GM18870 (cell line): Measurements from ENCODE around the gene GATAD2B.
"Not testable (repeated sequence)": the region's sequence is repeated elsewhere in the genome, so short reads cannot be mapped to it uniquely, and the experiment has no call there.

ENCODE experiments used
- ATAC-seq: cut with Tn5 transposase; IDR thresholded peaks from one replicate; pipeline ENCODE4 v1.9.1; 2021; ENCODE audit warnings: moderate library complexity; ENCODE audit not compliant: unreplicated experiment

The GATAD2B gene

DNA sequence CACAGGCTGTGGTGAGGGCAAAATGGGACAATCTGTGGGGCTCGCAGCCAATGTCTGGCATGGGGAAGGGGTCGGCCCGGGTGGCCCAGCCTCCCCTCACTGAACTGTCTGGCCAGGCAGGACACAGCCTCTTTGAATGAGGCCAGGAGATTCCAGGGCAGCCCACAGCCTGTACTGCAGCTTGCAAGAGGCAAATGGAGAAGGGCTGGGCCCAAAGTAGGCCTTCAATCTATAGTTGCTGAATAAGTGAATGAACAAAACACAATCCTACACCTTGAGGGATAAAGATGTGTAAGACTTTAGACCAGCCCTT is 124.3 kb downstream of the GATAD2B start:
- no peak for ATAC-seq

DNA sequence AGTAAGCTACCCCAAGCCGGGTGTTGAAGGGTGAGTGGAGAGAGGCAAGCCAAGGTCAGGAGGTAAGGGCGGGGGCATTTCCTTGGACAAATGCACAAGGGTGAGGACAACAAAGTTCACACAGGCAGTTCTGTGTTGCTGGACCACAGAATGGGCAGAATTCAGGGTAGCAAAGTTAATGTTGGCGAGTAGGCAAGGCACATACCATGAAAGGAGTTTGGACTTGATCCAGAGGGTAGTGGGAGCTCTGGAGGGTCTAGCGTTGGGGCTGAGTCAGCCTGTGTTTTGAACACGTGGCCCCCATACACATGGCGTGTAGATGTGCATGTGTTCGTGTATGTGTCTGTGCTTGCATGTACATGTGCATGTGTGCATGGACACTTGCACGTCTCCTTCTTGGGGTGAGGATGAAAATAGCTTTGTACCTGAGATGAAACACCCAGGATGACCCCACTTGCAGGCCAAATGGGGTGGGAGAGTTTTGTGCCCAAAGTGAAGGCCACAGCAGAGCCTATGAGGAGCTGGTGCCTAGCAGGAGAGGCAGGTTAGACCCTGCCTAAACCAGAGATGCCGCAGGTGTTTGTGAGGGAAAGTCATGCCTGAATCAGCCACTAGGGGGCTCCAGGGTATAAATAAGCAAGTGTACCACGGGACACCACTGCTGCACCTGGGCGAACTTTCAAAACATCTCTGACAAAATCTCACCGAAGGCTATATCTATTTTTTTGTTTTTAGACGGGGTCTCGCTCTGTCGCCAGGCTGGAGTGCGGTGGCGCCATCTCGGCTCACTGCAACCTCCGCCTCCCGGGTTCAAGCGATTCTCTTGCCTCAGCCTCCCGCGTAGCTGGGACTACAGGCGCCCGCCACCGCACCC is 125.7 kb downstream of the GATAD2B start:
- no peak for ATAC-seq

DNA sequence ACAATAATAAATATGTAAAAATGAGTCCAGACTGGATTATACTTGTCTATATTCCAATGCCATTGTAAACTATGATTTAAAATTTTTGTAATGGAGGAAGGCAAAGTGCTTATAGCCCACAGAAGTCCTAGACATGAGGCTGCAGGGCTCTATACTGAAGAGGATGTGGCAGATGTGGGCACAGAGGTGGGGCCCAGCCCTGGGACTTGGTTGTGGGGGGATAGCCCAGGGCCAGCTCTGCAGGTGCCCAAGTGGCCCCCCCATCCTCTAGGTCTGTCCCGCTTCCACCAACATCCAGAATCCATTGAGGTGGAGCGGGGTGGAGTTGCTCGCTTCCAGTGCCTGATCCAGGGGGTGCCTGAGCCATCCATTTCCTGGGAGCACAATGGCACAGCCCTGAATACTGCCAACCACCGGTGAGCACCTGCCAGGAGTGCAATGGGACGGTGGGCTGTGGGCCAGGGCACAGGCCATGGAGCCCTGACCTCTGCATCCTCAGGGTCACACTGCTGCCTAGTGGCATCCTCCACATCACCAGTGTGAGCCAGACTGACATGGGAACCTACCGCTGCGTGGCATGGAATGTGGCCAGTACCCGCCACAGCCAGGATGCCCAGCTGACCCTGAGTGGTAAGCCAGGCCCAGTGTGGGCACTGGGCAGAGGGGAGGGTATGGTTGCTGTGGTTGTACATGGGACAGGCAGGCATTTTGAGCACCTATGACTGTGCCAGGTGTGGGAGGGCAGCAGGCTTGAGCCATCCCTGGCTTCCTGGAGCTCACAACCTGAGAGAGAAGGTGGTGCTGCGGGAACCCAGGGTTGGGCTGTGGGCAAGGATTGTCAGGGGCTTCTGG is 126.6 kb downstream of the GATAD2B start:
- no peak for ATAC-seq

DNA sequence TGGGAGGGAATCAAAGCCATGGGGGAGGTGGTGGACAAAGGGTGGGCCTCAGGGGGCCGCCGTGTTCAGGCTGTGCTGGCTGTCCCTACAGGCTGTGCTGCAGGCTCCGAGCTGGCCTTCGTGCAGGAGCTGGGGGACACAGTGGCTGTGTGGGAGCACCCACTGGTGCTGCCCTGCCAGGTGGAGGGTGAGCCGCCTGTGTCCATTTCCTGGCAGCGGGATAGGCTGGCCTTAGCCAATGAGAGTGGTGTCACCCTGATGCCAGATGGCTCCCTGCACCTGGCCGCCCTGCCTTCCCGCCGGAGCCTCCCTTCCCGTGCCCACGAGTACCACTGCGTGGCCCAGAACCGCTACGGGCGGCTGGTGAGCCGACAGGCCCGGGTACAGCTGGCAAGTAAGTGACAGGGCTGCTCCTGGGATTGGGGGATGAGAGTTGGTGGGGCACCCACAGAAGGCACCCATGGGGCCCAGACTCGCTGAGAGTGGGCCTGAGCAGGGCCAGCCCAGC is 127.4 kb downstream of the GATAD2B start:
- ATAC-seq, result no peak

DNA sequence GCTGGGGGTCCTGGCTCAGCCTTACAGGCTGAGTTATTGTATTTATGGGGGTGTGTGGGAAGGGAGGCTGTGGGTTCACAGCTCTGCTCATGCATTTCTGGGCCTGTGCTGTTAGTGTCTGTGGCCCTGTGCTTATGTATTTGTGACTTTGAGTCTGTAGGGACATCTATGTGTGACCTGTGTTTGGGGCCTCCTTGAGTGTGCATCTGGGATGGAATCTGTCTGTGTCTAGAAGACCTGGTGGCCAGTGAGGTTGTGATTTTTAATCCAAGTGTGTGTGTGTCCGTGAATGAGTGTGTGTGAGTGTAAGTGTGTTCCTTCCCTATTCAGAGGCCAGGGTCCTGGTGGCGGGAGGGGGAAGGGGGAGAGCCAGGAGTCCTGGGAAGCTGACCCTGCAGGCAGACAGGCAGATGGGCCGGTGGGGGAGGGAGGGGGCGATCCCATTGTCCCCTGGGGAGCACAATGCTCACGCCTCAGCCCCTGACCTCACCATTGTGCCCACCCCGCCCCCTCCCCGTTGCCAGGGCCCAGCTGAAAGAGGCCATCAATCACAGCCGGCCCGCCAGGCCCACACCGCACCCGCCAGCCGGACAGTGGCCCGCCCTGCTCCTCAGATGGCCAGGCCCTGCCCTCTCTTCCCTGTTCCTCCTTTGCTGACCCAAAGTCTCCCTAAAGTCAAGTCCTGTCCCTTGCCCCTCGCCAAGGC is 128.0 kb downstream of the GATAD2B start:
- no peak for ATAC-seq

DNA sequence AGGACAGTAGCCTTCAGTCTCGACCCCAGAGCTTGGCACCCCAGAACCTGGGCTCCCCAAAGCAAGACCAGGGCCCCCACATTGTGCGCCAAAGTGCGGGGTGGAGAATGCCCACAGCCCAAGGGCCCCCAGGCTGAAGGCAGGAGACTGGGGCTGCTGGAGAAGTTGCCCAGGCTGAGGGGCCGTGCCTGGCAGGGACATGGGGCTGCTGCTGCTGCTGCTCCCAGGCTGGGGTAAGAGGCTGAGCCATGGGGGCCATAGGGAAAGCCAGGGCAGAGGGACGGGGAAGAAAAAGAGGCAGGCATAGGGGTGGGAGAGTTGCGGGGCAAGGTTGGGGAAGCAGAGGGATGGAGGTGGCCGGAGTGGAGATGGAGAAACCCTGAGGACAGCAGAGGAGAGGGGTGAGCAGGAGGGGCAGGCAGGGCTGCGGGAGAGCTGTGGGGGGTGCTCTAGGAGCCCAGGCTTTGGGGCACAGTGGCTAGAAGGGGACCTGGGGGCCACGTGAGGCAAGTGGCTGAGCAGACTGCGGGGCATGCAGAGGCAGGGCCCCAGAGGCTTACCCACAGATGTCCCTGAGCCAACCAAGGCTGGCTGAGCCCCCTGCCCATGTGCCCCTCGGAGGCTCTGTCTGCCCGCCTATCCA is 128.7 kb downstream of the GATAD2B start:
- no peak for ATAC-seq

DNA sequence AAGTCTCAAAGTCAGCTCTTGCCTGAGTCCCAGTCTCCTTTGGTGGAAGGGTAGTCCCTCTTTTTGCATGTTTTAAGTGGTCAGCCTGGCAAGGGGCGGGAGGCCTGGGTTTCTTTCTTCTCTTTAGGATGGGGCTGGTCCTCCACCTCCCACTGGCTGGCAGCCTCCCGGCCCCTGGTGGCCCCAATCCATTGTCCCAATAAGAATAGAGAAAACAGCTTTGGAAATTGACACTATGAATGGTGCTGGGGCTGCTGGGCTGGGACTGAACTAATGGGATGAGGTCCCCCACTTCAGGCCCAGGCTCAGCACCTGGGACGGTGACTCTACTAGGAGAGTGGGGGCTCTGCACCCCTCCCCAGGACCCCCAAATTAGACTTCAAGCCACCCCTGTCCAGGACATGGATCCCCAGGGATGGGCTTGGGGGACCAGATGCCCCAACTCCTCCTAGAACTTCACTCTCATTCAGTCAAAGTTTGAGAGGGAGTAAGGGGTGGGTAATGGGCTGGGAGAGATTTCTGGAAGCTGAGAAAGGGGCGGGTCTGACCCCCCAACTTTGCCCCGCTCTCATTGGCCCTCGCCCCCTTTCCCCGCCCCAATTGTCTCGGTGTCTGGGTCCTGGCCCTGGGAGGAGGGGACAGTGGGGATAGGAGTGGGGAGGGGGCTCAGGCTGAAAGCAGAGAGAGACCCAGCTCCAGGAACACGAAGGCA is 129.4 kb downstream of the GATAD2B start:
- no peak for ATAC-seq

DNA sequence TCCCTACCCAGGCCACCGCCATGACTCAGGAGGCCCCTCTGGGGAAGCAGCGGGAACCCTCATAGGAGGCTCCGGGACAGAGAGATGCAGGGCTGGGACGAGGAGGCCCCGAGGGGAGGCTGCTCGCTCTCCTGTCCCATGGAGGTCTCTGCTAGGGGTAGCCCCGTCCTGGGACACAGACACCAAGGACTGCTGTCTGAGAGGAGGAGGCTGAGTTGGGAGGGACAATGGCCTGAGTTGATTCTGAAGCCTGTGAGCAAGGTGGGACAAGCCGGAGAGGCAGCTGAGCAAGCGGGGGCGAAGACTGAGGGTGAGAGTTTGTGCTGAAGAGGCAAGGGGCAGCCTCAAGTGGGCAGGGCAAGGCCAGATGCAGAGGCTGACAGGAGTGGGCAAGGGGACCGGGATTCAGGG is 130.1 kb downstream of the GATAD2B start:
- ATAC-seq, result no peak

DNA sequence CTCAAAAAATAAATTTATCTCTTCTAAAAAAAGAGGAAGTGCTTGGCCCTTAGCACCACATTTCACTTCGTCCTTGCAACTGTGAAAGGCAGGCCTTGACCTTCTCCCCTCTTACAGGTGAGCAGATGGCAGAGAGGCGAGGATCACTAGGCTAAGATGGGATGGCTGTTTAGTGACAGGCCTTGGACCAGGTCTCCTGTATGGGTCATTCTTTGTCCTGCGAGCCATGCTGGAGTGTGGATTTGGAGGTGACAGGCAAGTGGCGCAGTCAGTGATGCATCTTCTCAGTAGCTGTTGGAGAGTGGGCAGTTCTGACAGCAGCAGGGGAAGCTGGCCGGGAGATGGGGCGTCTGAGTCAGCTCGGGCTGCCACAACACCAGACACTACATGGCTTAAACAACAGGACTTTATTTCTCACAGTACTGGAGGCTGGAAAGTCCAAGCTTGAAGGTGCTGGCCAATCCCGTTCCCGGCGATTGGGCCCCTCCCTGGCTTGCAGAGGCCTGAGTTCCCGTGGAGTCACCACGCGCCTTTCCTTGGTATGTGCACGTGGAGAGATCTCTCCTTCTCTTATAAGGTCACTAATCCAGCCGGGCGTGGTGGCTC is 131.0 kb downstream of the GATAD2B start:
- ATAC-seq, result no peak

DNA sequence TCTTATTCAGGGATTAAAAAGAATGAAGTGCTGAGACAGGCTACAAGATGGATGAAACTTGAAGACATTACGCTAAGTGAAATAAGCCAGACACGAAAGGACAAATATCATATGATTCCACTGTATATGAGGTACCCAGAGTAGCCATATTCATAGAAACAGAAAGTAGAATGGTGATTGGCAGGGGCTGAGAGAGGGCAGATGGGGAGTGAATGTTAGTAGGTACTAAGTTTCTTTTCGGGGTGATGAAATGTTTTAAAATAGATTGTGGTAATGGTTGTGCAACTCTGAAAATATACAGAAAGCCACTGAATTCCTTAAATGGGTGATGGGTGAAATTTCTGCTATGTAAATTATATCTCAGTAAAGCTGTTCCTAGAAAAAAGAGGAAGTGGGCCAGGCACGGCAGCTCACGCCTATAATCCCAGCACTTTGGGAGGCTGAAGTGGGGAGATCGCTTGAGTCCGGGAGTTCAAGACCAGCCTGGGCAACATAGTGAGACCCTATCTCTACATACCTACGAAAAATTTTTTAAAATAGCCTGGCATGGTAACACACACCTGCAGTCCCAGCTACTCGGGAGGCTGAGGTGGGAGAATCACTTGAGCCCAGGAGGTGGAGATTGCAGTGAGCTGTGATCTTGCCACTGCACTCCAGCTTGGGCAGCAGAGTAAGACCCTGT is 131.7 kb downstream of the GATAD2B start:
- ATAC-seq, result peak; percentile 90

DNA sequence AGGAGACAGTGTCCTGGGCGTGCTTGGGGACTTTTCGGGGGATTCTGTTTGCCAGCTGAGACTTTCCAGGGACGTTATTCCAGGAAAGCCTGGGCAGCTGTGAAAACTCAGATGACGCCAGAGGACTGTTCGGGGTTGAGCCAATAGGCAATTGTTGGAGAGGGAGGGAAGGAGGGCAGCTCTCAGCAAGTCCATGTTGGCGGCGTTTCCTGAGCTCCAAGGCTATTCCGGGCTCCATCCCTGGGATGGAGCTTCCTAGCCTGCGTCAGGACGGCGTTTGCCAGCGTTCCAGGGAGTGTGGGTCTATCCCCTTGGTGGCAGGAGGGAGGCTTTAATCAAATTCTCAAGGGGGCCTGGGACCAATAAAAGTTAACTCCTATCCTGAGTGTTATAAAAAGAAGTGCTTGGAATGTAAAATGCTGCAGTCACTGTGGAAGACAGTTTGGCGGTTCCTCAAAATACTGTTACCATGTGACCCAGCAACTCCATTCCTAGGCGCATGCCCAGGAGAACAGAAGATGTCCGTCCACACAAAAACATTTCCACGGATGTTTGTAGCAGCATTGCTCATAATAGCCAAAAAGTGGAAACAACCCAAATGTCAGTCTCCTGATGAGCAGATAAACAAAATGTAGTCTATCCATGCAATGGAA is 132.3 kb downstream of the GATAD2B start:
- no peak for ATAC-seq

DNA sequence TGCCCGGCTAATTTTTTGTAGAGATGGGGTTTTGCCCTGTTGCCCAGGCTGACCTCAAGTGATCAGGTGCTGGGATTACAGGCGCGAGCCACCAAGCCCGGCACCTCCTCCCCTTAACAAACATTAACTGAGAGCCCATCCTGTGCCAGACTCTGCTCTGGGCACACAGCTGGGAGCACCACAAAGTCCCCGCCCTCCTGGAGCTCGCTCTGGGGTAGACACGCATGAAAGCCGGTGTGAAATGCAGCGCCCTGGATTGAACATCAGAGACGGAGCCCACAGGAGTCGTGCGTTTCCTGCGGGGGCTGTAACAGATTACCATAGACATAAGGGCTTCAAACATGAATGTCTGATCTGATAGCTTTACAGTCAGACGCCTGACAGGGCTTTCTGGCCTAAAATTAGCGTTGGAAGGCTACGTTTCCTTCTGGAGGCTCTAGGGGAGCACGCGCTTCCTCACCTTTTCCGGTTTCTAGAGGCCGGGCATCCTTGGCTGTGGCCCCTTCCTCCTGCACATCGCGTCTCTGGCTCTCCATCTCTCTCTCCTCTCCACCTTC is 133.2 kb downstream of the GATAD2B start:
- no peak for ATAC-seq

DNA sequence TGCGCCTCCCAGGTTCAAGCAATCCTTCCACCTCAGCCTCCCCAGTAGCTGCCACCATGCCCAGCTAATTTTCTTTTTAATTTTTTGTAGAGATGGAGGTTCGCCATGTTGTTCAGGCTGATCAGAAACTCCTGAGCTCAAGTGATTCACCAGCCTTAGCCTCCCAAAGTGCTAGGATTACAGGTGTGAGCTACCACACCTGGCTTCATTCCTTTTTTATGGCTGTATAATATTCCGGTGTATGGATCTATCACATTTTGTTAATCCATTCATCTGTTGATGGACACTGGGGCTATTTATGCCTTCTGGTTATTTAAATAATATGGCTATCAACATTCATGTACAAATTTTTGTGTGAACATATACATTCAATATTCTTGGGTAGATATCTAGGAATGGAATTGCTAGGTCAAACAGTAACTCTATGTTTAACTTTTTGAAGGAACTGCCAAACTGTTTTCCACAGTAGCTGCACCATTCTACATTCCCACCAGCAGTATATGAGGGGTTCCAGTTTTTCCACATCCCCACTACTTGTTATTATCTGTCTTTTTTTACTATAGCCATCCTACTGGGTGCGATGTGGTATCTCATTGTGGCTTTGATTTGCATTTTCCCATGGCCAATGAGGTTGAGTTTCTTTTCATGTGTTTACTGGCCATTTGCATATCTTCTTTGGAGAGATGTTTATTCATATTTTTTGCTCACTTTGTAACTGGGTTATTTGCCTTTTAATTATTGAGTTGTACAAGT is 136.6 kb downstream of the GATAD2B start:
- no peak for ATAC-seq

DNA sequence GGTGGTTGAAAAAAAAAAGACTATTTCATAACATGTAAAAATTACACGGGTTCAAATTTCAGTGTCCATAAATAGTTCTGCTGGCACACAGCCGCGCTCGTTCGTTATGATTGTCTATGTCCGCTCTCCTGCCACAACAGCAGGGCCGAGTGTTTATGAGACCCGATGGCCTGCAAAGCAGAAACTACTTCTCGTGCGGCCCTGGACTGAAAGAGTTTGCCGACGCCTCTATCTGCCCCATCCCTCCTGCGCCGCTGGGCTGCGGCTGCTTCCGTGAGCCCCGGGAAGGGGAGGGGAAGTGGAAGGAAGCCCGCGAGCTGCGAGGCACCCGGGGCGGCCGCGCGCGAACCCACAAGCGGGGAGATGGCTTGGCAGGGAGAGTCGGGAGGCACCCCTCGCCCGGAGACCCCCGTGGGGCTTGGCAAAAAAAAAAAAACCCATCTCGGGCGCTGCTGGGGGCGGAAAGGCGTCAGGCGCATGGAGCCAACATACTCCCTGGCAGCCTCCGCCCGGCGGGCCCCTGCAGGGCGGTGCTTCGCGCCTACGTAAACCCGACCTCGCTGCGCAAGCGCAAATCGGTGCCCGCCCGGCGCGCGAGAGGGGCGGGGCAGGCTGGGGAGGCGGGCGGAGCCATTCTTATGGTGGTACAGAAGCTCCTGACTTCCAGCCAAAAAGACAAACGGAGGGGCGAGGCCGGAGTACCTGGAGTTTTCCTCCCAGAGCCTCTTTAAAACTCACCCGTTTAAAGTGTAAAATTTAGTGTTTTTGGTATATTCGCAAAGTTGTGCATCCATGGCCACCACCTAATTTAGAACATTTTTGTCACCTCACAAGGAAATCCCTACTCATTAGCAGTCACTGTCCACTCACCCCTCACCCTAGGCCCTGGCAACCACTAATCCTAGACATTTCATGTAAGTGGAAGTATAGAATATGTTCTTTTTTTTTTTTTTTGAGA is 139.3 kb downstream of the GATAD2B start:
- peak; percentile 65 for ATAC-seq

DNA sequence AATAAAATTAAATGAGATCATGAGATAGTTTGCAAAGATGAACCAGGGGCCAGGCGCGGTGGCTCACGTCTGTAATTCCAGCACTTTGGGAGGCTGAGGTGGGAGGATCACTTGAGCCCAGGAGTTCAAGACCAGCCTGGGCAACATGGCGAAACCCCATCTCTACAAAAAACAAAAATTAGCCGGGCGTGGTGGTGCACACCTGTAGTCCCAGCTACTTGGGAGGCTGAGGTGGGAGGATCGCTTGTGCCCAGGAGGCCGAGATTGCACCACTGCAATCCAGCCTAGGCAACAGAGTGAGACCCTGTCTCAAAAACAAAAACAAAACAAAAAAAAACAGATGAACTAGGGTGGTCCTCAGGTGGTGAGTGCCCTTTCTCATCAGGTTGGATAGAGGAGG is 140.1 kb downstream of the GATAD2B start:
- not testable (repeated sequence) for ATAC-seq

DNA sequence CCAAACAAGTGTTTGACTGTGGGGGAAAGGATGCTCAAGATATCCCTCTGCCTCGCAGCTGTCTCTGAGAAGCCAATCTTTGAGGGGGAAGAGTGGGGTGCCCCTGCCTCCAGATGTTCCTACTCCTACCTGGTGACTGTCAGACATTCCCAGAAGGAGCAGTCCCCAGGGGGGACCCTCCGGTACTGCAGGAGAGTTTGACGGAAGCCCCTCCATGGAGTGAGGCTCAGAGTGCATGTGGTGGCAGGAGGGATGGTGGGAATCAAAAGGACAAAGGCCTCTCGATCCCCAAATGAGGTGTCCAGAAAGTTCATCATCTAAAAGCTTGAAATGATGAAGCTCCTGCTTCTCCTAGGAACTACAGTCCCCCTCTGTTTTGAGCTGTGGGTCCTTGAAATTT is 142.2 kb downstream of the GATAD2B start:
- ATAC-seq, result no peak
